ENCODE results near the gene CEACAM18. TPM values are rescaled to one million over a fixed set of nuclear protein-coding genes. Genes with fewer than 3 reads are reported as not detected.
"Not testable (repeated sequence)": the region's sequence is repeated elsewhere in the genome, so short reads cannot be mapped to it uniquely, and the experiment has no call there.

The CEACAM18 gene
- total RNA-seq, 2 donors from 2014 or later, result not detected

- Mint-ChIP-seq H3K27me3 (peaks cover 7 to 14% of the 10 kb centered on the region in 2 donors), H3K9me3 (peaks cover 7% of the 10 kb centered on the region), H3K4me1 (ENCODE audit: low read depth in 2 of 2) (peaks cover 19 to 34% of the 10 kb centered on the region in 2 donors), H3K27ac (peak overlapping the region in 1 of 2 donors; percentile 51), H3K4me3 (no peak overlapping the region), H3K36me3 (peaks cover 15% of the 10 kb centered on the region)
- ATAC-seq (no peak), DNase-seq (ENCODE audit: low spot score) (no peak)
These were observed 27.5 kb upstream of the CEACAM18 start for GRCh38 chr19:51450730-51451307.

- Mint-ChIP-seq H3K27ac (no peak overlapping the region), H3K4me3 (no peak overlapping the region), H3K27me3 (peaks cover 7 to 27% of the 10 kb centered on the region in 2 donors), H3K36me3 (no peaks in the 10 kb centered on the region), H3K9me3 (no peaks in the 10 kb centered on the region), H3K4me1 (ENCODE audit: low read depth in 2 of 2) (peaks cover 8 to 9% of the 10 kb centered on the region in 2 donors)
- ATAC-seq, result no peak
- no peak for DNase-seq (ENCODE audit: low spot score)
These were observed 21.6 kb upstream of the CEACAM18 start for GRCh38 chr19:51456541-51457290.

DNA sequence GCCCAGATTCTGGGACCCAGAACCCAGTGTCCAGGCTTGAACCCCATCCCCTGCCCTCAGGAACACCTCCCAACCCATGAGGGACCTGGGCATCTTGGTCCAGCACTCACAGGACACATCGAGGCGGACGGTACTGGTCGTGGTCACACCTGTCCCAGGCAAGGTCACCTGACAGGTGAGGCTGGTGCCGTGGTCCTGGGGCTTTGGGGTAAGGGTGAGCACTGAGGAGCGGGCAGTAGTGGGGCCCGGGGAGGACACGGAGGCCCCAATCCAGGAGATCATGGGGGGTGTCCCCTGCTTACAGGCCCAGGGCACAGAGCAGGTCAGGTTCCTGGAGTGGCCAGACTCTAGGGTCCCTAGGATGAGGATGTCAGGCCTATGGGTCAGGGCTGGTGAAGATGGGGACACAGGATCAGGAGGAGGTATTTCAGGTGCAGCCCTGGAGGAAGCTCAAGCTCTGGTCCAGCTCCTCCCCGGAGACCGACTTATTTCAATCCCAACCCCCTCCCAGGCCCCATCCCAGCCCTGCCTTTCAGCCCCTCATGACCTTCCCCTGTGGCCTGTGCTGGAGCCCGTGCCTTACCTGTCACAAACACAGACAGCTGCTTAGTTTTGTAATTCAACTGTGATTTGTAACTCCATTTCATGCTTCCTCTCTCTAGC, 20.9 kb upstream of the CEACAM18 start:
- Mint-ChIP-seq H3K27me3 (peaks cover 7 to 23% of the 10 kb centered on the region in 2 donors), H3K9me3 (no peaks in the 10 kb centered on the region), H3K27ac (no peak overlapping the region), H3K4me3 (no peak overlapping the region), H3K4me1 (ENCODE audit: low read depth in 2 of 2) (peaks cover 8 to 11% of the 10 kb centered on the region in 2 donors), H3K36me3 (no peaks in the 10 kb centered on the region)
- DNase-seq (ENCODE audit: low spot score) (peak; percentile 57), ATAC-seq (peak in 1 of 2 donors; percentile 14)

DNA sequence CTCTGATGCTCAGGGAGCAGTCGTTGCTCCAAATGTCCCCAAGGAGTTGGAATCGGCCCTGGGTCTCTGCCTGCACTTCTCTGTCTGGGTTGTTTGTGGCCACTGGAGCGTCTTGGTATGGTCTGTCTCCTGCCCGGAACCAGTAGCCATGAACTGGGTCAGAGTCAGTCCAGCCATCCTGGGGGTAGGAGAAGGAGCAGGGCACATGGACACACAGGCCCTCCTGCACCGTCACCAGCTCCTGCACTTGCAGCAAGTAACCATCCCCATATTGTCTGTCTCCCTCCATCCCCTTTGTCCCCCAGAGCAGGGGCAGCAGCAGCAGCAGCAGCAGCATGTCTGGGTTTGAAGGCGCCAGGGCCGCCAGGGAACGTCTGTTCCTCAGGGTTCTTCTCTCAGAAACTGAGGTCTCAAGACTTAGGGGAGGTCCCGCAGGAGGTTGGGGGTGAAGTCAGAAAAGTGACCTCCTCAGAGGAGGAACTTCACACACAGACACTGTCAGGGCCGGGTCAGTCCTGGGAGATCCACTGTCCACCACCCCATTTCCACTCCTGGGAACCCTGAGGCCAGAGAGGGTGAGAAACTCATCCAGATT, 20.2 kb upstream of the CEACAM18 start, which contains the start of gene SIGLEC8:
Gene SIGLEC8, minus strand, starts transcription at position 404 of the 595 bp plus-strand sequence. Its CDS starts 67 bp downstream, at position 337.
- H3K27me3 Mint-ChIP-seq, result peaks cover 7 to 23% of the 10 kb centered on the region in 2 donors
- no peaks in the 10 kb centered on the region for H3K36me3 Mint-ChIP-seq
- H3K4me3 Mint-ChIP-seq, result no peak within 1 kb of the TSS
- peak; percentile 52 for DNase-seq (ENCODE audit: low spot score)
- ATAC-seq, result no peak
- peak within 1 kb of the TSS in 1 of 2 donors; percentile 53 for H3K27ac Mint-ChIP-seq
- peaks cover 12 to 13% of the 10 kb centered on the region in 2 donors for H3K4me1 Mint-ChIP-seq (ENCODE audit: low read depth in 2 of 2)
- H3K9me3 Mint-ChIP-seq, result no peaks in the 10 kb centered on the region

GRCh38 chr19:51458899-51459505, 19.3 kb upstream of the CEACAM18 start:
- H3K4me3 Mint-ChIP-seq, result no peak overlapping the region
- H3K27me3 Mint-ChIP-seq, result peaks cover 9 to 19% of the 10 kb centered on the region in 2 donors
- DNase-seq (ENCODE audit: low spot score) (peak; percentile 28), ATAC-seq (no peak)
- H3K9me3 Mint-ChIP-seq, result no peaks in the 10 kb centered on the region
- H3K4me1 Mint-ChIP-seq (ENCODE audit: low read depth in 2 of 2), result peaks cover 9 to 19% of the 10 kb centered on the region in 2 donors
- peak overlapping the region in 1 of 2 donors; percentile 53 for H3K27ac Mint-ChIP-seq
- H3K36me3 Mint-ChIP-seq, result no peaks in the 10 kb centered on the region

DNA sequence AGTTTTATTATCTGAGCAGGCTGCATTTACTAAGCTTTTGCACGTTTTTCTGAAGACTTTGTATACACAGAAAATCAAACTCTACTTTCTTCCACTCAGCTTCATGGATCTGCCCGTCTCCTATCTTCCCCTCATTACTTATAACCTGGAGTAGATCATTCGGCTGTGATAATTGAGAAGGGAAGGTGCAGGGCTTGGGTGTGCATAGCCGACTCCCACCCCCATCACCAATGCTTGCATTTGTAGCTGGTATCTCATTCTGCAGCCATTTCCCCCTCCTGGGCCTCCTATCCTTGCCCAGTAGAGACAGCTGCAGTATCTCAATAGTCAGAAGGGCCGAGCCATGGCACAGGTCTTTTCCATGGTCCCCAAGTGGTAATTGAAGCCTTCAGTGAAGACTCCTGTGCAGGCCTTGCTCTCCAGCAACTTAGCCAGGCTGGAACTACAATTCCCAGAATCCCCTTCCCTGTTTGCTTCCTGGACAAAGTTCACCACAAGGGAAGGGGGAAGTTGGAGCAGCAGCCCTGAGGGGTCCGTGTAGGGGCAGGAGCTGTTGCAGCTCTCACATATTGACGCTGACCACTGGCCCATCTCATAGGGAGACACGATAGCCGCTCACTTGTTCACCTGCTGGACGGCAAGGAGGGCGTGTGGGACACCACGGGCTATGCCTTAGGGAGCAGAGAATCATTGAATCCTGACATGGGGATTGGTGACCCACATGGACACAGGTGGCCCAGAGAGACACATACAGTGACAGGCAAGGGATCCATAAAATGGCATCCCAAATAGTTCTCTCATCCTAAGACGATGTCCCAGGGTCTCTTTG, 18.0 kb upstream of the CEACAM18 start:
- no peak for ATAC-seq
- Mint-ChIP-seq H3K27ac (peak overlapping the region in 1 of 2 donors; percentile 35), H3K27me3 (peaks cover 22 to 25% of the 10 kb centered on the region in 2 donors)

GRCh38 chr19:51461723-51462161, 16.6 kb upstream of the CEACAM18 start:
- Mint-ChIP-seq H3K36me3 (no peaks in the 10 kb centered on the region), H3K4me1 (ENCODE audit: low read depth in 2 of 2) (peaks cover 10 to 27% of the 10 kb centered on the region in 2 donors), H3K27me3 (peaks cover 33 to 36% of the 10 kb centered on the region in 2 donors), H3K27ac (peak overlapping the region in 1 of 2 donors; percentile 43), H3K4me3 (no peak overlapping the region), H3K9me3 (no peaks in the 10 kb centered on the region)
- peak in 1 of 2 donors; percentile 68 for ATAC-seq
- DNase-seq (ENCODE audit: low spot score), result no peak

More for the DNA sequence above, 18.0 kb upstream of the CEACAM18 start:
- H3K36me3 Mint-ChIP-seq, result no peaks in the 10 kb centered on the region
- peaks cover 13 to 27% of the 10 kb centered on the region in 2 donors for H3K4me1 Mint-ChIP-seq (ENCODE audit: low read depth in 2 of 2)
- H3K9me3 Mint-ChIP-seq, result no peaks in the 10 kb centered on the region
- no peak for DNase-seq (ENCODE audit: low spot score)
- H3K4me3 Mint-ChIP-seq, result no peak overlapping the region

GRCh38 chr19:51462276-51462675, 16.1 kb upstream of the CEACAM18 start:
- DNase-seq (ENCODE audit: low spot score) (peak; percentile 44), ATAC-seq (no peak)
- H3K27me3 Mint-ChIP-seq, result peaks cover 37 to 39% of the 10 kb centered on the region in 2 donors
- H3K9me3 Mint-ChIP-seq, result no peaks in the 10 kb centered on the region
- H3K4me3 Mint-ChIP-seq, result no peak overlapping the region
- H3K4me1 Mint-ChIP-seq (ENCODE audit: low read depth in 2 of 2), result peaks cover 9 to 27% of the 10 kb centered on the region in 2 donors
- no peaks in the 10 kb centered on the region for H3K36me3 Mint-ChIP-seq
- no peak overlapping the region for H3K27ac Mint-ChIP-seq

DNA sequence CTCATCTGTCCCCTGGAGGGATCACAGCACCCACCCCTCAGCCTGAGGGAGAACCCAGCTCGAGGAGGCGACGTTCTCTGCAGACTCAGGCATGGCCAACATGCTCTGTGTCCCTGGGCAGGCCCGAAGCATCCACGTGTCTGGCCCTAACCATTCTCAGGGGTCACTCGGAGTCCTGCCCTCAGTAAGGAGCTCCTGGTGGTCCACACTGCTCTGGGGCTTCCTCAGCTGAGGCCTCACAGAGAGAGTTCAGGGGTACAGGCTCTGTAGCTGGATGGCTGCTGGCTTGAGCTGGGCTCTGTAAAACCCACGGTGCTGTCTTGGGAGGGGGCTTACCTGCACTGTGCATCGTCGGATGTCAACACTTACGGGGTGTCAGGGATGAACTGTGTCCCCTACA, 15.7 kb upstream of the CEACAM18 start:
- no peak overlapping the region for H3K27ac Mint-ChIP-seq
- no peaks in the 10 kb centered on the region for H3K36me3 Mint-ChIP-seq
- H3K27me3 Mint-ChIP-seq, result peaks cover 39 to 41% of the 10 kb centered on the region in 2 donors
- DNase-seq (ENCODE audit: low spot score) (no peak), ATAC-seq (no peak)
- H3K4me1 Mint-ChIP-seq (ENCODE audit: low read depth in 2 of 2), result peaks cover 9 to 27% of the 10 kb centered on the region in 2 donors
- no peaks in the 10 kb centered on the region for H3K9me3 Mint-ChIP-seq
- H3K4me3 Mint-ChIP-seq, result peak overlapping the region; percentile 50

DNA sequence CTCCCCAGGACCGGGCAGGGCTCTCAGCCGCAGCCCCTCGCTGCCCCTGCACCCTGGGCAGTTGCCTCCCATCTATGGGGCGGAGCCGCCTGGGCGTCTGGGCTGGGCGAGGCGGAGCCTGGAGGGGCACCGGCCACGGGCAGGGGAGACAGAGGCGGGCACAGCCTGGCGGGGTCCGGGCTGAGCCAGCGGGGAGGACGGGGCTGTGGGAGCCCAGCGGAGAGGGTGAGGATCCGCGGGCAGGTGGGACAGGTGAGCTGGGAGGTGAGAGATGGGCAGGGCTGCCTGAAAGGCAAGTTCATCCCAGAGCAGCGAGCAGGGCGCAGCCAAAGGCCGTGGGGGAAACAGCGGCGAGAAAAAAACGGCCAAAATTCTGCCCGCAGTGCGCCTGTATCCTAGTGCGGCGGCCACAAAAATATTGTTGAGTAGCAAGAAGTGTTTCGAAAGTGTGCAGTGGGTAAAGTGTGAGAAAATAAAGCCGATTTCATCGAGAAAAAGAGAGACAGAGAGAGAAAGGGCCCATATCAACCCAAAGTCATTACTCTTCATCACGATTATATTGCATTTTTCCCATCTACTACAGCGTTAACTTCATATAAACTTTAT, 14.3 kb upstream of the CEACAM18 start:
- ATAC-seq, result peak; percentile 67 to 75
- H3K27ac Mint-ChIP-seq; H3K9me3 Mint-ChIP-seq; DNase-seq (ENCODE audit: low spot score); H3K36me3 Mint-ChIP-seq: not testable (repeated sequence)
- Mint-ChIP-seq H3K4me3 (peak overlapping the region; percentile 50), H3K4me1 (ENCODE audit: low read depth in 2 of 2) (peaks cover 9 to 27% of the 10 kb centered on the region in 2 donors), H3K27me3 (peaks cover 39 to 44% of the 10 kb centered on the region in 2 donors)

- no peaks in the 10 kb centered on the region for H3K9me3 Mint-ChIP-seq
- no peaks in the 10 kb centered on the region for H3K36me3 Mint-ChIP-seq
- peaks cover 9 to 18% of the 10 kb centered on the region in 2 donors for H3K4me1 Mint-ChIP-seq (ENCODE audit: low read depth in 2 of 2)
- ATAC-seq (no peak), DNase-seq (ENCODE audit: low spot score) (no peak)
- H3K27ac Mint-ChIP-seq, result no peak overlapping the region
- H3K4me3 Mint-ChIP-seq, result no peak overlapping the region
- H3K27me3 Mint-ChIP-seq, result peaks cover 32 to 37% of the 10 kb centered on the region in 2 donors
These were observed 11.6 kb upstream of the CEACAM18 start for GRCh38 chr19:51466723-51467122.

DNA sequence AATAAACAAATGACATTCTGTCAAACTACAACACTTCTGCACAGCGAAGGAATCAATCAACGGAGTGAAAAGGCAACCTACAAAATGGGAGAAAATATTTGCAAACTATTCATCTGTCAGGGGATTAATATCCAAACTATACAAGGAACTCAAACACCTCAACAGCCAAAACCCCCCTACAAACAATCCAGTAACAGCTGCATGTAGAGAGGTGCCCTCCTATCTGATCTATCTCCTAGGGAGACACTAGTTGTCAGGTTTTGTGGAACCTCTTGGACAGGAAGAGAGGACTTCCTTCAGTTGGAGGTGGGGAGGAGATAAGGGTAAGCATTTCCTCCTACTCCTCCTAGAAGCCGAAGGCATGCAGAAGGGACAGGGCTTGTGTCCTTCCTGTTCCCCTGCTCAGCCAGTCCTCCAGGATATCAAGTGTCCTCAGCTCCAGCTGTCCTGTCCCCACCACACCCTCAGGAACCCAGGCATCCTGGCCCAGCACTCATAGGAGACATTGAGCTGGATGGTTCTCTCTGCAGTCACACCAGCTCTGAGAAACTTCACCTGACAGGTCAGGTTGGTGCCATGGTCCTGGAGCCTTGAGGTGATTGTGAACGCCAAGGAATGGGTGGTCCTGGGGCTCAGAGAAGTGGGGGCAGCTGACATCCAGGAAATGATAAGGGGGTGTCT, 10.3 kb upstream of the CEACAM18 start:
- no peak for DNase-seq (ENCODE audit: low spot score)
- Mint-ChIP-seq H3K27ac (no peak overlapping the region), H3K4me1 (ENCODE audit: low read depth in 2 of 2) (peaks cover 6 to 22% of the 10 kb centered on the region in 2 donors), H3K36me3 (no peaks in the 10 kb centered on the region), H3K27me3 (peaks cover 39 to 42% of the 10 kb centered on the region in 2 donors), H3K9me3 (no peaks in the 10 kb centered on the region), H3K4me3 (no peak overlapping the region)
- ATAC-seq, result no peak
